HG02678 (cell line): ENCODE data around the gene WDR18.

Experiments
- ATAC-seq: cut with Tn5 transposase; IDR thresholded peaks from one replicate; pipeline ENCODE4 v1.9.1; 2021; ENCODE audit warnings: mild to moderate bottlenecking, moderate library complexity; ENCODE audit not compliant: unreplicated experiment

Gene WDR18

GRCh38 chr19:984165-984967 lies at the start of gene WDR18:
TSS of gene WDR18 (plus strand) at chr19:984345. CDS start at chr19:984354, 9 bp downstream.
- peak; percentile 89 for ATAC-seq

GRCh38 chr19:934865-935479 lies 49.2 kb upstream of the WDR18 start:
- ATAC-seq, result no peak

GRCh38 chr19:936175-936546 lies 48.0 kb upstream of the WDR18 start:
- no peak for ATAC-seq

- no peak for ATAC-seq
These were observed 46.9 kb upstream of the WDR18 start for GRCh38 chr19:937259-937694.

GRCh38 chr19:938233-938923 lies 45.8 kb upstream of the WDR18 start:
- ATAC-seq, result no peak

GRCh38 chr19:939439-939838 lies 44.7 kb upstream of the WDR18 start:
- no peak for ATAC-seq

- ATAC-seq, result no peak
These were observed 44.2 kb upstream of the WDR18 start for GRCh38 chr19:939922-940321.

- peak; percentile 43 for ATAC-seq
These were observed 43.4 kb upstream of the WDR18 start for GRCh38 chr19:940591-941291.

GRCh38 chr19:941292-942132 lies 42.6 kb upstream of the WDR18 start:
- no peak for ATAC-seq

GRCh38 chr19:942133-942645 lies 42.0 kb upstream of the WDR18 start:
- ATAC-seq, result no peak

- no peak for ATAC-seq
These were observed 40.5 kb upstream of the WDR18 start for GRCh38 chr19:943551-944170.

GRCh38 chr19:944171-944567 lies 40.0 kb upstream of the WDR18 start:
- no peak for ATAC-seq

- no peak for ATAC-seq
These were observed 39.4 kb upstream of the WDR18 start for GRCh38 chr19:944663-945241.

- ATAC-seq, result no peak
These were observed 38.5 kb upstream of the WDR18 start for GRCh38 chr19:945401-946252.

- no peak for ATAC-seq
These were observed 36.9 kb upstream of the WDR18 start for GRCh38 chr19:947090-947706.

GRCh38 chr19:947707-948539 lies 36.2 kb upstream of the WDR18 start:
- ATAC-seq, result peak; percentile 72

GRCh38 chr19:948842-949496 lies 35.2 kb upstream of the WDR18 start:
- ATAC-seq, result no peak
